Breast epithelium (tissue), 3 donors: ENCODE data around the gene IGLON5.

Source experiments
- POLR2AphosphoS5 ChIP-seq, 3 donors: sonication (generic); formaldehyde crosslinking; IDR thresholded peaks; one replicate each; pipeline ENCODE4 v1.6.1; 2017; ENCODE audit warnings: antibody characterized with exemption in 3 of 3
- TF ChIP-seq, protein P1 (sequence below), 3 donors: fragments of 450-650 bp; IDR thresholded peaks; one replicate each; pipeline ENCODE4 v1.5.1; 2016 to 2017; ENCODE audit warnings: antibody characterized with exemption in 3 of 3, mild to moderate bottlenecking in 3 of 3, moderate library complexity in 3 of 3

- TF ChIP-seq POLR2AphosphoS5 (IDR thresholded peaks at IDR 0.05), result no peak
- TF ChIP-seq, protein P1, sequence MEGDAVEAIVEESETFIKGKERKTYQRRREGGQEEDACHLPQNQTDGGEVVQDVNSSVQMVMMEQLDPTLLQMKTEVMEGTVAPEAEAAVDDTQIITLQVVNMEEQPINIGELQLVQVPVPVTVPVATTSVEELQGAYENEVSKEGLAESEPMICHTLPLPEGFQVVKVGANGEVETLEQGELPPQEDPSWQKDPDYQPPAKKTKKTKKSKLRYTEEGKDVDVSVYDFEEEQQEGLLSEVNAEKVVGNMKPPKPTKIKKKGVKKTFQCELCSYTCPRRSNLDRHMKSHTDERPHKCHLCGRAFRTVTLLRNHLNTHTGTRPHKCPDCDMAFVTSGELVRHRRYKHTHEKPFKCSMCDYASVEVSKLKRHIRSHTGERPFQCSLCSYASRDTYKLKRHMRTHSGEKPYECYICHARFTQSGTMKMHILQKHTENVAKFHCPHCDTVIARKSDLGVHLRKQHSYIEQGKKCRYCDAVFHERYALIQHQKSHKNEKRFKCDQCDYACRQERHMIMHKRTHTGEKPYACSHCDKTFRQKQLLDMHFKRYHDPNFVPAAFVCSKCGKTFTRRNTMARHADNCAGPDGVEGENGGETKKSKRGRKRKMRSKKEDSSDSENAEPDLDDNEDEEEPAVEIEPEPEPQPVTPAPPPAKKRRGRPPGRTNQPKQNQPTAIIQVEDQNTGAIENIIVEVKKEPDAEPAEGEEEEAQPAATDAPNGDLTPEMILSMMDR (IDR thresholded peaks at IDR 0.05), result no peak
These were observed 8.8 kb downstream of the IGLON5 start for GRCh38 chr19:51320280-51320657.
